ENCODE measurements around the gene SBNO1. TPM values are rescaled to one million over a fixed set of nuclear protein-coding genes. Genes with fewer than 3 reads are reported as not detected.

SBNO1 gene
- total RNA-seq, 1 donor from 2014 or later = 32.3 TPM

Other genes starting within 250 kb of the SBNO1 start
- 24.7 TPM for gene PITPNM2, start 213.8 kb downstream of the SBNO1 start, total RNA-seq
- 22.9 TPM for gene MPHOSPH9, start 131.7 kb downstream of the SBNO1 start, total RNA-seq
- 10.3 TPM for gene MTRFR, start 131.4 kb downstream of the SBNO1 start, total RNA-seq
- gene CDK2AP1, start 93.0 kb downstream of the SBNO1 start, total RNA-seq = 80.8 TPM
- gene KMT5A, start 19.3 kb upstream of the SBNO1 start, total RNA-seq = 41.5 TPM
- 5.3 TPM for gene RILPL2, start 71.8 kb upstream of the SBNO1 start, total RNA-seq
- 26.9 TPM for gene SNRNP35, start 93.3 kb upstream of the SBNO1 start, total RNA-seq
- 24.7 TPM for gene RILPL1, start 168.9 kb upstream of the SBNO1 start, total RNA-seq
- 127 TPM for gene TMED2, start 219.7 kb upstream of the SBNO1 start, total RNA-seq
- gene DDX55, start 237.3 kb upstream of the SBNO1 start, total RNA-seq = 22.6 TPM

Measured in sciatic nerve (tissue), 1 donor.